Activated CD4-positive, alpha-beta T cell treated with anti-CD3 and anti-CD28 coated beads, Interleukin-2, amount 50 U/mL, for 4 hours (primary cell): ENCODE data around the gene HOXC10.

Source experiments
- DNase-seq, 2 experiments: peaks; one replicate each; pipeline ENCODE4 v3.0.0-alpha.2; 2020

HOXC10 gene

GRCh38 chr12:53977596-53978445, 7.1 kb upstream of the HOXC10 start:
- no peak for DNase-seq

DNA sequence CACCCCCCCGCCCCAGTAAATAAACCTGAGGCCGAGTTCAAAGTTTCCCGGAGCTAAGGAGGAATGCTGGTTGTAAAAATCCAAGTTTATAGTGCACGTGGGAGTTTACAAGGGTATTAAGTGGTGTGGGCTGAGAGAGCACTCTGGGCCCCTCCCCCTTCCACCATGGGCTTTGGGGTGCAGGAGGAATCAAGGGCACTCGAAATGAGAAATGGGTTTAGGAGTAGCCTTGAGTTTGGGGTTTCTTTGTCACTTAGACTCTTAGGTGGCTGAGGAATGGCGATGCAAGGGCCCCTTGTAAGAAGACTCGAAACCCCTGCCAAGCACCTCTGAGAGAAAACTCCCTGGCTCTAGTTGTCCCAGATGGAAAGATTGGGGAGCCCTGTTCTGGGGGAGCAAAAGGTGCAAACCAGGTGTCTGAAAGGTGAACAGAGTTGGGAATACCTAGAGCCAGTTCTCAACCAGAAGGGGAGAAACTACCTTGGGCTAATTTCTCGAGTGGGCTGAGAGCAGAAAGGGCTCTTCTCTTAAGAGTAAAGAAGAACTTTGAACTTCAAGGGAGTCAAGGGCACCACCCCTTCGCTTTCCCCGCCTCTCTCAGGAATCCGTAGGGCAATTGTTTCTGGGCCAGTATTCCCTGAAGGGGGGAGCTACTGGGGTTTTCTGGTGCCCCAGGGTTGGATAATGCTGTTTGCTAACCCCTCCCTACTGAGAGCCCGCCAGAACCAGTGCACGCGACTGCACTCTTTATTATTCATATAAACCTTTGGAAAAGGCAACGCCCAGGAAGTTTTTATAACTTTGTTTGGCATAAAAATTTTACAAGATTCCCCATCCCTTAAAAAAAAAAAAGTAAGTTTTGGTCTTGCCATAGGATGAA, 6.2 kb upstream of the HOXC10 start:
- DNase-seq = no peak

DNA sequence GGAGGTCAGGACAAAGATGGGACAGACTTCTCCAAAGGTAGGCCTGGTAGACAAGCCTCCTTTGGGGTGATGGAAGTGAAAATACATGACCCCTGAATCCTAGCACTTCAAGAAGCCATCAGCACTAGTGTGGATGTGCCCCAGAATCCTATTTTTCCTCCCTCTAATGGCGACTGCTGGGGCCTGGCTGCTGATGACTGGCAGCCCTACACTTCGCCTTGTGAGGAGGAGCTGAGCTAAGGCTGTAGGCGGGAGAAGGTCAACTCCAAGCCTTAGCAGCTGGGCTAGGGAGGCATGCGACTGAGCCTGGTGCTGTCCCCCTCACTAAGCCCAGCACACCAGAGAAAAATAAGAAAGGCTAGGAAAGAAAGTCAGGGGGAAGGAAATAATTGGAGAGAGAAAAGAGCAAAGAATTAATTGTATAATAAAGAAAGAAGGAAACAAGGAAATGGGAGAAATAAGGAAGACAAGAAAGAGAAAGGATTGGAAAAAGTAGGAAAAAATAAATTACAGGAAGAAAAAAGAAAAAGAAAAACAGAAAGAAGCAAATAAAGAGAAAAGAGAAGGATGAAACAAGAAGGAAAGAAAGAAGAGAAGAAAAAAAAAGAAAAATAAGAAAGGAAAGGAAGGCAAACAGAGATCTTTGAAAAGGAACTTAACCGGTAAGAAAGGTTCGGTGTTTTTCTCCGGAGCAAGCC, 4.7 kb upstream of the HOXC10 start:
- DNase-seq = no peak

- no peak for DNase-seq
Measured at GRCh38 chr12:53980802-53981496, 4.0 kb upstream of the HOXC10 start.

- no peak for DNase-seq
Measured at GRCh38 chr12:53981634-53982565, 3.0 kb upstream of the HOXC10 start.

GRCh38 chr12:53982648-53983567, 2.0 kb upstream of the HOXC10 start:
- DNase-seq = no peak

GRCh38 chr12:53983568-53983949, 1.4 kb upstream of the HOXC10 start:
- DNase-seq = no peak

DNA sequence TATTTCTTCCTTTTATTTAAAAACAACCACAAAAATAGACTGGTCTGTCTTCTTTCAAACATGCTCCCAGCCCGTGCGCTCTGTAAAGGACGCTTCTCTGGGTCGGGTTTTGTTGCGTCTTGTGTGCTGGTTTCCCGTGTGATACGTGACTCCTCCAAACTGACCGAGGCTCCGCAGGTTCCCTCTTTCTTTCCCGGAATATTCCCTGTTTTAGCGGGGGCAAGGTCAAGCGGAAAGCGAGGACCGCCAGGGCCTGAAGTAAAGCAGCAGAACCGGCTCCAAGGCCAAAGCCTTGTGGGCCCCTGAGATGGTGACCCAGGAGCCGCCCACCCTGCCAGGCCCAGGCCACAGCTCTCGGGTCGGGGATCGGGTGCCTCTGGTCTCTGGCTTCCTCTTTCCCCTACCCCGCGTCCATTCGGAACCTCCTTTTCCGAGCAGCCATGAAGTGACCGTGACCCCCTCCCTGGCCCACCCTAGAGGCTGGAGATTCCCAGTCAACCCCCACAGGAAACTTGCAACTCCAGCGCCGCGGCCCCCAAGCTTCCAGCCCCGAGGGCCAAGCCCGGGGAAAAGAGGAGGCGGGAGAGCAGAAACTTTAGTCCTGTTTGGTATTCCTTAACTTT, 885 bp upstream of the HOXC10 start:
- no peak for DNase-seq

DNA sequence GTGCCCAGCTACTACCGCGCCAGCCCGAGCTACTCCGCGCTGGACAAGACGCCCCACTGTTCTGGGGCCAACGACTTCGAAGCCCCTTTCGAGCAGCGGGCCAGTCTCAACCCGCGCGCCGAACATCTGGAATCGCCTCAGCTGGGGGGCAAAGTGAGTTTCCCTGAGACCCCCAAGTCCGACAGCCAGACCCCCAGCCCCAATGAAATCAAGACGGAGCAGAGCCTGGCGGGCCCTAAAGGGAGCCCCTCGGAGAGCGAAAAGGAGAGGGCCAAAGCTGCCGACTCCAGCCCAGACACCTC, 697 bp downstream of the HOXC10 start:
- no peak for DNase-seq

- DNase-seq = no peak
Measured at GRCh38 chr12:53985994-53986685, 1.2 kb downstream of the HOXC10 start.

GRCh38 chr12:53986686-53987483, 1.9 kb downstream of the HOXC10 start:
- no peak for DNase-seq

DNA sequence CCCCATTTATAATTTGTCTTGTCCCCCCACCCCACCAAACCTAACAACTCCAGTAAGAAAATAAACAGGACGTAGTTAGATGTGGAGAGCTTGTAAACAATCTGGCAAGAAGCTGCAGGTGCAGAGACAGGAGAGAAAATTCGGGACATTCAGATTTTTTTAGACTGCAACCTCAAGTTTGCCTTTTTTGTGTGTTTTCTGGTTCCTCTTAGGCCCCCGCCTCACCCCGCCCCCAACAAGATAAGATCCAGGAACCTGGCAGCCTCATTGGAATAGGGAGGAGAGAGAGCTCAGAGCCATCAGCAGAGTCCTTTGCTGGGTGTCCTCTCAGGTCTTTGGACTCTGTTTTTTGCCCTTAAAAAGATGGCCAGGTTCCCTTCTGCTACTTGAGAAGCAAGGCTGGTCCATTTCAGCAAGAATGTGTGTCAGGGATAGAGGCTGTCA, 2.9 kb downstream of the HOXC10 start:
- no peak for DNase-seq

GRCh38 chr12:53988541-53989226, 3.7 kb downstream of the HOXC10 start:
- DNase-seq = no peak

- DNase-seq = no peak
Measured at GRCh38 chr12:53989227-53990113, 4.5 kb downstream of the HOXC10 start.

DNA sequence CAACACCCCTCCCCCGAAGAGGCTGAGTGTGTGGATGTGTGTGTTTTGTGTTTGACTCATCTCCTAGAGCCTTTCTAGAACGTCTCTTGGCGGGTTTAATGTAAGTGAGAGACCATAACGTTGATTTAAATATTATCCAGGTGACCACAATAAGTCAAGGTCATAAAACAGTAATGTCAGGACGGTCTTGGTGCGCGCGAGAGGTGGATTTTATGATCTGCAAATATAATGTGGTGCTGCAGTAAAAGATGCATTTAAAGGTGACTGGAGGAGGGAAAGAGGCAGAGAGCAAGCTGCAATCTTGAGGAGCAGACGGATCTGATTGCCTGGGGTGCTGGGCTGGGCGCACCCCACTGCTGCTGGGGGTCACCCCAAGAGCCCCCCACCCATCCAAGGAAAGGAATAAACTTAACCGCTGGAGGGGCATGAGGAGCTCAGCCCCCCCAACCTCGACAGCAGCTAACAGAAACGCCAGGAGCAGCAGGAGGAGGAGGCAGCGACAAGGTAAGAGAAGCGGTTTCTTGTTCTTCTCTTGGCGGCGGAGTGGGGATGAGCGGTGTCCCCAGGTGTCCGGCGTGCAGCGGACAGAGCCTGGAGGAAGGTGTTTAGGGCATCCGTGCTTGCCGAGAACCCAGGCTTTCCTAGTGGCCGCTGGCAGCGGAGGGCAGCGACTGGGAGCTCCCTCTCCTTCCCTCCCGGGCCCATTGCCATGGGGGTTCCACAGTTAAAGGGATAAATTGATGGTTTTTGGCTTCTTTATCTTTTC, 5.5 kb downstream of the HOXC10 start:
- DNase-seq = no peak

DNA sequence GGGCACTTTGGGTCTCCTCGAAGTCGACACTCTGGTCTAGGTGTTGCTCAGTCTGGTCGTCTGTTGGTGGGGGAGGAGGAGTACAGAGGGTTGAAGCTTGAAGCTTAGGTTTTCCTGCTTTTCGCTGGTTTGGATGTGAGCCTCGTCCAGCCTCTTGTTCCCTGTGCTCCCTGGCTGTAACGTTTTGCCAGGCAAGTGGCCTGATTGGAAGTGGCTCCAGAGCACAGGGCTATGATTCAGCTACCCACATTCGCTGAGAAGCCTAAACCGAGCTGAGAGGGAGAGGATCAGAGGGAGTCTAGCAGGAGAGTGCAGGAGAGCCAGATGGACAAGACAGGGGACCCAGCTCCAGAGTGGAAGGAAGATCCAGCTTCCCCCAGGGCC, 6.1 kb downstream of the HOXC10 start:
- DNase-seq = no peak
